ENCODE data around the gene PLA2G4A.

The PLA2G4A gene

GRCh38 chr1:186828611-186829454, at the start of gene PLA2G4A:
Gene PLA2G4A (plus strand): TSS chr1:186828949. CDS start chr1:186854355, 25,406 bp downstream.
- DNase-seq (ENCODE audit: insufficient read length, low spot score) (peak; percentile 9), FAIRE-seq (no peak)
- TF ChIP-seq POLR2A (IDR thresholded peaks at IDR 0.05; ENCODE audit: low read depth, low read length), result no peak

- DNase-seq (ENCODE audit: insufficient read length, low spot score) (no peak), FAIRE-seq (no peak)
- TF ChIP-seq POLR2A (IDR thresholded peaks at IDR 0.05; ENCODE audit: low read depth, low read length), result no peak
Observed at GRCh38 chr1:186780076-186780475, 48.7 kb upstream of the PLA2G4A start.

- TF ChIP-seq POLR2A (IDR thresholded peaks at IDR 0.05; ENCODE audit: low read depth, low read length), result no peak
- DNase-seq (ENCODE audit: insufficient read length, low spot score) (no peak), FAIRE-seq (no peak)
Observed at GRCh38 chr1:186781730-186782129, 47.0 kb upstream of the PLA2G4A start.

GRCh38 chr1:186782791-186783190, 46.0 kb upstream of the PLA2G4A start:
- no peak for TF ChIP-seq POLR2A (IDR thresholded peaks at IDR 0.05; ENCODE audit: low read depth, low read length)
- no peak for DNase-seq (ENCODE audit: insufficient read length, low spot score)
- no peak for FAIRE-seq

- FAIRE-seq, result no peak
- no peak for TF ChIP-seq POLR2A (IDR thresholded peaks at IDR 0.05; ENCODE audit: low read depth, low read length)
- no peak for DNase-seq (ENCODE audit: insufficient read length, low spot score)
Observed at GRCh38 chr1:186783193-186783592, 45.6 kb upstream of the PLA2G4A start.

- no peak for TF ChIP-seq POLR2A (IDR thresholded peaks at IDR 0.05; ENCODE audit: low read depth, low read length)
- FAIRE-seq (no peak), DNase-seq (ENCODE audit: insufficient read length, low spot score) (no peak)
Observed at GRCh38 chr1:186785503-186785902, 43.2 kb upstream of the PLA2G4A start.

- no peak for DNase-seq (ENCODE audit: insufficient read length, low spot score)
- FAIRE-seq, result no peak
- no peak for TF ChIP-seq POLR2A (IDR thresholded peaks at IDR 0.05; ENCODE audit: low read depth, low read length)
Observed at GRCh38 chr1:186790101-186790500, 38.6 kb upstream of the PLA2G4A start.

- FAIRE-seq, result peak; percentile 86
- peak; percentile 9 for DNase-seq (ENCODE audit: insufficient read length, low spot score)
- TF ChIP-seq POLR2A (IDR thresholded peaks at IDR 0.05; ENCODE audit: low read depth, low read length), result no peak
Observed at GRCh38 chr1:186792870-186793581, 35.7 kb upstream of the PLA2G4A start.

- no peak for DNase-seq (ENCODE audit: insufficient read length, low spot score)
- FAIRE-seq, result no peak
- TF ChIP-seq POLR2A (IDR thresholded peaks at IDR 0.05; ENCODE audit: low read depth, low read length), result no peak
Observed at GRCh38 chr1:186793582-186793927, 35.2 kb upstream of the PLA2G4A start.

- FAIRE-seq, result no peak
- no peak for TF ChIP-seq POLR2A (IDR thresholded peaks at IDR 0.05; ENCODE audit: low read depth, low read length)
Observed at GRCh38 chr1:186798960-186799688, 29.6 kb upstream of the PLA2G4A start.

GRCh38 chr1:186799689-186800054, 29.1 kb upstream of the PLA2G4A start:
- FAIRE-seq, result no peak
- no peak for TF ChIP-seq POLR2A (IDR thresholded peaks at IDR 0.05; ENCODE audit: low read depth, low read length)
- no peak for DNase-seq (ENCODE audit: insufficient read length, low spot score)

More at GRCh38 chr1:186798960-186799688, 29.6 kb upstream of the PLA2G4A start:
- no peak for DNase-seq (ENCODE audit: insufficient read length, low spot score)

- no peak for TF ChIP-seq POLR2A (IDR thresholded peaks at IDR 0.05; ENCODE audit: low read depth, low read length)
- DNase-seq (ENCODE audit: insufficient read length, low spot score), result no peak
- FAIRE-seq, result no peak
Observed at GRCh38 chr1:186802388-186802787, 26.4 kb upstream of the PLA2G4A start.

- DNase-seq (ENCODE audit: insufficient read length, low spot score) (no peak), FAIRE-seq (no peak)
- no peak for TF ChIP-seq POLR2A (IDR thresholded peaks at IDR 0.05; ENCODE audit: low read depth, low read length)
Observed at GRCh38 chr1:186804679-186805078, 24.1 kb upstream of the PLA2G4A start.

- FAIRE-seq (no peak), DNase-seq (ENCODE audit: insufficient read length, low spot score) (no peak)
- no peak for TF ChIP-seq POLR2A (IDR thresholded peaks at IDR 0.05; ENCODE audit: low read depth, low read length)
Observed at GRCh38 chr1:186806477-186806876, 22.3 kb upstream of the PLA2G4A start.

Data from H54 (cell line).